ENCODE measurements around the gene SPDYE3.
A peak's percentile ranks its signal among the peaks of the same experiment; 100 is the strongest.
"Not testable (repeated sequence)": the region's sequence is repeated elsewhere in the genome, so short reads cannot be mapped to it uniquely, and the experiment has no call there.

Gene SPDYE3

GRCh38 chr7:100287191-100287969 is 20.1 kb upstream of the SPDYE3 start:
- DNase-seq (ENCODE audit: low read depth in 1 of 2, low spot score in 1 of 2): not testable (repeated sequence)

- DNase-seq (ENCODE audit: low read depth in 1 of 2, low spot score in 1 of 2): not testable (repeated sequence)
Observed at GRCh38 chr7:100288258-100288657, 19.2 kb upstream of the SPDYE3 start.

GRCh38 chr7:100292162-100292561 is 15.3 kb upstream of the SPDYE3 start:
- DNase-seq (ENCODE audit: low read depth in 1 of 2, low spot score in 1 of 2): not testable (repeated sequence)

GRCh38 chr7:100295269-100295668 is 12.2 kb upstream of the SPDYE3 start:
- DNase-seq (ENCODE audit: low read depth in 1 of 2, low spot score in 1 of 2): not testable (repeated sequence)

- DNase-seq (ENCODE audit: low read depth in 1 of 2, low spot score in 1 of 2): not testable (repeated sequence)
Observed at GRCh38 chr7:100297852-100298631, 9.5 kb upstream of the SPDYE3 start.

- not testable (repeated sequence) for DNase-seq (ENCODE audit: low read depth in 1 of 2, low spot score in 1 of 2)
Observed at GRCh38 chr7:100298632-100298895, 8.9 kb upstream of the SPDYE3 start.

DNA sequence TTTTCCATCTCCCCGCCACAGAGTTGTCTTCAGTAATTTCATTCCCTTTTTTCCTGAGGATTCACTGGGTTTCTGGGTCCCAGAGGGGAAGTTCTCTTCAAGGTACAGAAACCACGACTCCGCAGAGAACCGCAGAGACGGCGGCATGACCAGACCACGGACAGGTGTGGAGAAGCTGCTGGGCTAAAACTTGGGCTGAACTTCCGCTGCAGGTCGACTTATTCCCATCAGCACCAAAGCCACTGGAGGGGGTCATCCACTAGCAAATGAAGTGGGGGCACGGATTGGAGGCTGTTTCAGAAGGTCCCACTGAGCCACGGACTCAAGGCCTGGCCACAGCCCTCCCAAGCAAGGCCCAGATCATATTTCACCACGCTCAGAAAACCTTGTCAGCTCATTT is 3.0 kb upstream of the SPDYE3 start:
- DNase-seq (ENCODE audit: low read depth in 1 of 2, low spot score in 1 of 2): not testable (repeated sequence)

DNA sequence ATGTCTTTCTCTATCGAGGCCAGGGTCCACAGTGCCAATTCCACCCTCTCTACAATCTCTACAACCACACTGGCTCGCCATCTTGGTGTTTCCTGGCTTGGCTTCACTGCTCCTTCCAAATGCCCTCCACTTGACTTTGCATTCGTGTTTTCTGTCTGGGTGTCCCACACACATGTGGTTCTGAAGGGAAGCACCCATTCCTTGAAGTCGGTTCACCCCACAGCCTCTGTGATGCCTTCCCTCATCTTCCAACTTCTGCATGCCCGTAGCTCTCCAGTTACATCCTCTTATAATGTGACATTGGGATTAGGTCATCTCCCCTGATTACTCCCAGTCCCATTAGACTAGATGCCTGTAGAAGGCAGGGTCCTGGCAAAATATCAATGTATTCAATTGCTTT is 10.8 kb downstream of the SPDYE3 start:
- DNase-seq (ENCODE audit: low read depth in 1 of 2, low spot score in 1 of 2): not testable (repeated sequence)

DNA sequence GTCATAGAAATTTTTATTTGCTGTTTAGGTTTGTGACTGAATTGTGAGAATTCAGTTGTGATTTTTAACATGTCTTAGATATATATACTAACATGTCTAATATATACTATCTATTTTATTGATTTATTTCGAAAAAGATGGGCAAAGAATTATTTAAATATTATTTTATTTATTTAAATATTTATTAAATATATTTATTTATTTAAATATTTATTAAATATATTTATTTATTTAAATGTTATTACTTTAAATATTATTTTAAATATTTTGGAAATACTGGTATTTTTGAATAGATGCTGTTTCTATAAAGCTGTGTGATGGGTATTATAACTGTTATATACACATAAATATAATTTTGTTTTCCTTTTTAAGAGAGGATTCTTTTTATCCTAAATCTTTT is 14.1 kb downstream of the SPDYE3 start:
- DNase-seq (ENCODE audit: low read depth in 1 of 2, low spot score in 1 of 2): not testable (repeated sequence)

GRCh38 chr7:100324194-100324593 is 16.7 kb downstream of the SPDYE3 start:
- DNase-seq (ENCODE audit: low read depth in 1 of 2, low spot score in 1 of 2): not testable (repeated sequence)

GRCh38 chr7:100325671-100326070 is 18.2 kb downstream of the SPDYE3 start:
- not testable (repeated sequence) for DNase-seq (ENCODE audit: low read depth in 1 of 2, low spot score in 1 of 2)

- not testable (repeated sequence) for DNase-seq (ENCODE audit: low read depth in 1 of 2, low spot score in 1 of 2)
Observed at GRCh38 chr7:100326914-100327313, 19.4 kb downstream of the SPDYE3 start.

DNA sequence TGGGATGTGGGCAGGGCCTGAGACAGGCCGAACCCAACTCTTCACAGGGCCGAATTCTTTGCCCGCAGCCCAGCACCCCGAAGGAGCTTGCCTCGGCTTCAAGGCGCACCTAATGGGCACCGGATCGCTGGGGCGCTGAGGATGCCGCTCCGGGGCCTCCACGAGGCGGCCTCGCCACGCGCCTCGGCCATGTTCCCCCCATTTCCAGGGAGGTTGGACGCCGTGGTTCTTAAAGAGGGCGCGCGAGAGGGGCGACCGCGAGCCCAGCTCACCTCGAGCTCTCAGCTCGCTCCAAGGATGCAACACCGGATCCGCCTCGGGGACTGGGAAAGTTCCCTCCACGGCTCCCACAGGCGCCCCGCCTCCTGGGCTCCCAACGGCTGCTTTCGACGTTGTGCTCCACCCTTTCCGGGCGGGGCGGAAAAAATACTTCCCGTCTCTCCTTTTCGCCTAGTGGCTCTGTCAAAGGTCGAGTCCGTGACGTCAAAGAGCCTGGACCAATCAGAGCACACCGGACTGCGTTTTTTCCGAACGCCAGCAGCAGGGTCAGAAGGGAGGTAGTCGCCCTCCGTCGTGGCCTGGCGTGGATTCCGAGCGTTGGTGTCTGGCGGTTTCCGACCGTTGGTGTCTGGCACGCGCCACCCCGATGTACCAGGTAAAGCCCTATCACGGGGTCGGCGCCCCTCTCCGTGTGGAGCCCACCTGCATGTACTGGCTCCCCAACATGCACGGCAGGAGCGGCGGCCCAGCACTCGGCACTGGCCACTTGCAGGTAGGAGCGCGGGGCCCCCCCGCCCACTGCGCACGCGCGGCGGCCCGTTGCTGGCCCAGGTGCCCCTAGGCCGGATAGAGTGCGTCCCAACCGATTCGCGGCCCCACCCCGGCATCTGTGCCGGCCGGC is 28.3 kb downstream of the SPDYE3 start:
- peak; percentile 67 to 69 for DNase-seq (ENCODE audit: low read depth in 1 of 2, low spot score in 1 of 2)

DNA sequence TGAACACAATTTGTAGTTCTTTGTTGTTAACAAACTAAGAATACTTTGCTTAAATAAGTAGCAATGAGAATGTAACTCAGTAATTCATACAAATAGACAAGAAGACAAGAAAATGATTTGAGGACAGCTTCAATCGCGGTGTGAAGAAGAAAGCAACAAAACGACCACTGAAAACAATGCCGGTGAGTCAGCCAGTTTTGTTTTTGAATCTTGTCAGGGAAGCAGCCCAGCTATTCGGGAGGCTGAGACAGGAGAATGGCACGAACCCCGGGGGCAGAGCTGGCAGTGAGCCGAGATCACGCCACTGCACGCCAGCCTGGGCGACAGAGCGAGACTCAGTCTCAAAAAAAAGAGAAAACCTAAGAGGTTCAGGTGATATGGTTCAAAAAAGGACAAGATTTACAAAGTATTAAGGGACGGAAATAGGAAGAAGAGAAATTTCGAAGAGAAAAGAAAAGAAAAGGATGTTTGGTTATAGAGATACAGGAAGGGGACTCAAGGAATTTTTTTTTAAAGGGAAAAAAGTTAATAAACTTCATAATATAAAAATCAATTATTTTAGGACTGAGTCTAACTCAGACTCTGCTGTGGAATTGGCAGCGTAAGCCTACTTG is 30.7 kb downstream of the SPDYE3 start:
- not testable (repeated sequence) for DNase-seq (ENCODE audit: low read depth in 1 of 2, low spot score in 1 of 2)

GRCh38 chr7:100341286-100341685 is 33.8 kb downstream of the SPDYE3 start:
- DNase-seq (ENCODE audit: low read depth in 1 of 2, low spot score in 1 of 2): not testable (repeated sequence)

GRCh38 chr7:100342765-100343164 is 35.3 kb downstream of the SPDYE3 start:
- no peak for DNase-seq (ENCODE audit: low read depth in 1 of 2, low spot score in 1 of 2)

GRCh38 chr7:100344124-100344559 is 36.6 kb downstream of the SPDYE3 start:
- DNase-seq (ENCODE audit: low read depth in 1 of 2, low spot score in 1 of 2): not testable (repeated sequence)

DNA sequence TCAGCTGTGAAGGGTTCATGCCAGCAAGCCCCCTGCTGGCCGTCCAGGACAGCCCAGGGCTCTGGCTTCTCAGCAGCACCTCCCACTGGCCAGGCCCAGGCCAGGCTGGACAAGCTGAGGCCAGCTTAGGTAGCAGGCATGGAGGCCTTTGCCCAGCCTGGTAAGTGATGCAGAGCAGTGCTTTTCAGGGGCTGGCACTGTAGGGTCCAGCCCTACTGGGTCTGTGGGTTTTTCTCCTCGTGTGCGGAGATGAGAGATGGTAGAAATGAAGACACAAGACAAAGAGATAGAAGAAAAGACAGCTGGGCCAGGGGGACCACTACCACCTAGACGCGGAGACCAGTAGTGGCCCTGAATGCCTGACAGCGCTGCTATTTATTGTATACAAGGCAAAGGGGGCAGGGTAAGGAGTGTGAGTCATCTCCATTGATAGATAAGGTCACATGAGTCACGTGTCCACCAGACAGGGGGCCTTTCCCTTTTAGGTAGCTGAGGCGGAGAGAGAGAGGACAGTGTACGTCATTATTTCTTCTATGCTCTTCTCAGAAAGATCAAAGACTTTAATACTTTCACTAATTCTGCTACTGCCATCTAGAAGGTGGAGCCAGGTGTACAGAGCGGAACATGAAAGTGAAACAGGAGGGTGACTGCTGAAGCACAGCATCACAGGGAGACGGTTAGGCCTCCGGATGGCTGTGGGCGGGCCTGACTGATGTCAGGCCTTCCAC is 37.2 kb downstream of the SPDYE3 start:
- peak; percentile 36 to 63 for DNase-seq (ENCODE audit: low read depth in 1 of 2, low spot score in 1 of 2)

DNA sequence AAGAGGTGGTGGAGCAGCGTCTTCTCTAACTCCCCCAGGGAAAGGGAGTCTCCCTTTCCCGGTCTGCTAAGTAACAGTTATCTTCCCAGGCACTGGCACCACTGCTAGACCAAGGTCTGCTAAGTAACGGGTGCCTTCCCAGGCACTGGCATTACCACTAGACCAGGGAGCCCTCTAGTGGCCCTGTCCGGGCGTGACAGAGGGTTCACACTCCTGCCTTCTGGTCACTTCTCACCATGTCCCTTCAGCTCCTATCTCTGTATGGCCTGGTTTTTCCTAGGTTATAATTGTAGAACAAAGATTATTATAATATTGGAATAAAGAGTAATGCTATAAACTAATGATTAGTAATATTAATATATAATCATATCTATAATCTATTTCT is 37.8 kb downstream of the SPDYE3 start:
- DNase-seq (ENCODE audit: low read depth in 1 of 2, low spot score in 1 of 2): peak; percentile 21 to 44

GRCh38 chr7:100346921-100347320 is 39.4 kb downstream of the SPDYE3 start:
- DNase-seq (ENCODE audit: low read depth in 1 of 2, low spot score in 1 of 2): no peak
